ENCODE measurements around the gene TTC33. TPM values are rescaled to one million over a fixed set of nuclear protein-coding genes. Genes with fewer than 3 reads are reported as not detected.

TTC33 gene
- total and polyA plus RNA-seq, 2 of the 4 experiments (the other 2 are of a cell fraction): 3.1 to 8.1 TPM

DNA sequence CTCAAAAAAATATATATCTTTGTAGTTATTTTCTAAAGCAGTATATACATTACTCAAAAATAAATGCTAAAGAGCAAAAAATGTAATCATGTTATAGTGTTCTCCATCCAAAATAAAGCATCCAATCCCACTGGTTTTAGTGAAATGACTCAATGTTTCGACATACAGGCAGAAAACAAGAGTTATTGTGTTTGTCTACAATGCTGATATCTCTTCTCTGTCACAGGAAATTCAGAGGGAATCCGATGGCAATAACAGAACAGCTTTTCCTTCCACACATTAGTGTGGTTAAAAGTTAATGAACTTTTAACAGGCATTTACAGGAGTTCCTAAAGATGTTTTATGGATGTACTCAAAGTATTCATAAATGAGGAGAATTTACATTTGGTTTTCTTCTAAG is 12.0 kb downstream of the TTC33 start:
- no peak overlapping the region for H2BK15ac ChIP-seq (ENCODE audit: low read depth, low read length)
- H3K4me3 ChIP-seq (ENCODE audit: insufficient read depth, low read depth, low read length): no peak overlapping the region
- no peaks in the 10 kb centered on the region; the same call in 1 of the 2 replicates for H3K9me1 ChIP-seq (ENCODE audit: insufficient read depth, low read length)
- H3K36me3 ChIP-seq (ENCODE audit: control insufficient read depth, insufficient read depth, low read length): peaks cover 12% of the 10 kb centered on the region
- dilution Hi-C loops (cut with HindIII; ENCODE audit: low sequenced_read_pairs, unreplicated experiment): no loop called here
- no CpG with 5 or more reads among the region's 2 CpGs for WGBS, 2 experiments (ENCODE audit: extremely low coverage in 2 of 2, insufficient read length in 1 of 2)
- H2BK20ac ChIP-seq (ENCODE audit: low read depth, low read length): no peak overlapping the region
- H3K56ac ChIP-seq (ENCODE audit: extremely low read depth, insufficient read depth, low read length): no peak overlapping the region
- intact Hi-C loops (cut with micrococcal nuclease): no loop called here
- H2AK5ac ChIP-seq (ENCODE audit: low read depth, low read length): no peak overlapping the region
- H4K5ac ChIP-seq (ENCODE audit: low read depth, low read length): no peak overlapping the region
- no peak overlapping the region for H3K27ac ChIP-seq (ENCODE audit: insufficient read depth, low read length)
- no peak overlapping the region for H3K14ac ChIP-seq (replicated peaks; ENCODE audit: low read depth, low read length)
- ATAC-seq (ENCODE audit: low read depth) (no peak), DNase-seq (no peak)
- H4K8ac ChIP-seq (ENCODE audit: low read depth in 2 of 2, low read length in 2 of 2): no peak overlapping the region
- H3K27me3 ChIP-seq (ENCODE audit: control insufficient read depth, insufficient read depth, low read length): no peaks in the 10 kb centered on the region
- peaks cover 2% of the 10 kb centered on the region; the same call in 1 of the 2 replicates for H3K4me1 ChIP-seq (ENCODE audit: control insufficient read depth, insufficient read depth, low read length)
- CTCF ChIA-PET: no interaction called here
- no peak overlapping the region for H2BK120ac ChIP-seq (ENCODE audit: low read depth, low read length)
- BruUV-seq (replicated peaks): no TSS peak
- TF ChIP-seq, protein P1, sequence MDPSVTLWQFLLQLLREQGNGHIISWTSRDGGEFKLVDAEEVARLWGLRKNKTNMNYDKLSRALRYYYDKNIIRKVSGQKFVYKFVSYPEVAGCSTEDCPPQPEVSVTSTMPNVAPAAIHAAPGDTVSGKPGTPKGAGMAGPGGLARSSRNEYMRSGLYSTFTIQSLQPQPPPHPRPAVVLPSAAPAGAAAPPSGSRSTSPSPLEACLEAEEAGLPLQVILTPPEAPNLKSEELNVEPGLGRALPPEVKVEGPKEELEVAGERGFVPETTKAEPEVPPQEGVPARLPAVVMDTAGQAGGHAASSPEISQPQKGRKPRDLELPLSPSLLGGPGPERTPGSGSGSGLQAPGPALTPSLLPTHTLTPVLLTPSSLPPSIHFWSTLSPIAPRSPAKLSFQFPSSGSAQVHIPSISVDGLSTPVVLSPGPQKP (IDR thresholded peaks at IDR 0.05; ENCODE audit: borderline replicate concordance, low read depth, low read length): no peak
- TF ChIP-seq MAZ (IDR thresholded peaks at IDR 0.05; ENCODE audit: borderline replicate concordance, low read depth, low read length): no peak
- no peak for TF ChIP-seq SMC3 (IDR thresholded peaks at IDR 0.05; ENCODE audit: low read depth, low read length)
- no peak for TF ChIP-seq MXI1 (IDR thresholded peaks at IDR 0.05; ENCODE audit: borderline replicate concordance, low read depth, low read length)
- no peak for TF ChIP-seq RAD21 (IDR thresholded peaks at IDR 0.05; ENCODE audit: low read length)
- no peak for TF ChIP-seq CHD1 (IDR thresholded peaks at IDR 0.05; ENCODE audit: low read depth, low read length)
- no peak for TF ChIP-seq NFE2L2 (IDR thresholded peaks at IDR 0.05; ENCODE audit: low read depth, low read length)
- TF ChIP-seq MAFK (IDR thresholded peaks at IDR 0.05; ENCODE audit: low read depth, low read length): no peak
- no peak for TF ChIP-seq RCOR1 (IDR thresholded peaks at IDR 0.05; ENCODE audit: insufficient replicate concordance, low read length)
- H3K79me1 ChIP-seq (ENCODE audit: low read depth in 1 of 2, low read length in 2 of 2): peaks cover 8 to 24% of the 10 kb centered on the region in 2 experiments
- H4K91ac ChIP-seq (ENCODE audit: insufficient read depth, low read depth, low read length): no peak overlapping the region
- H2AK9ac ChIP-seq (replicated peaks; ENCODE audit: low read depth, low read length, poor library complexity): no peak overlapping the region
- no peak overlapping the region for H2AFZ ChIP-seq (replicated peaks; ENCODE audit: low read length, poor library complexity)
- in situ Hi-C loops (cut with MboI; ENCODE audit: low sequenced_read_pairs): no loop called here
- H4K20me1 ChIP-seq (ENCODE audit: insufficient read depth, low read length): no peaks in the 10 kb centered on the region
- no peak overlapping the region for H3K23ac ChIP-seq (ENCODE audit: low read depth, low read length)
- H3K9me3 ChIP-seq (ENCODE audit: control insufficient read depth, insufficient read depth, low read length): peaks cover 4% of the 10 kb centered on the region; the same call in 1 of the 2 replicates
- H2BK5ac ChIP-seq (ENCODE audit: low read depth, low read length, poor library complexity, severe bottlenecking): no peak overlapping the region
- POLR2A ChIA-PET (ENCODE audit: unreplicated experiment): no interaction called here
- no peak overlapping the region for H3K9ac ChIP-seq (ENCODE audit: low read depth, low read length)
- no peak overlapping the region for H3K4ac ChIP-seq (ENCODE audit: low read depth, low read length)
- no peak overlapping the region for H3K4me2 ChIP-seq (ENCODE audit: low read depth, low read length)
- no peak overlapping the region for H3K18ac ChIP-seq (ENCODE audit: low read depth, low read length)

Measured in IMR-90 (cell line).